Kidney glomerular epithelial cell (primary cell): ENCODE data around the gene PHF20.
A peak's percentile ranks its signal among the peaks of the same experiment; 100 is the strongest.
"Not testable (repeated sequence)": the region's sequence is repeated elsewhere in the genome, so short reads cannot be mapped to it uniquely, and the experiment has no call there.

Experiments
- DNase-seq: peaks from one replicate; lab custom pipeline; 2025; lab: John Stamatoyannopoulos, UW

The PHF20 gene

DNA sequence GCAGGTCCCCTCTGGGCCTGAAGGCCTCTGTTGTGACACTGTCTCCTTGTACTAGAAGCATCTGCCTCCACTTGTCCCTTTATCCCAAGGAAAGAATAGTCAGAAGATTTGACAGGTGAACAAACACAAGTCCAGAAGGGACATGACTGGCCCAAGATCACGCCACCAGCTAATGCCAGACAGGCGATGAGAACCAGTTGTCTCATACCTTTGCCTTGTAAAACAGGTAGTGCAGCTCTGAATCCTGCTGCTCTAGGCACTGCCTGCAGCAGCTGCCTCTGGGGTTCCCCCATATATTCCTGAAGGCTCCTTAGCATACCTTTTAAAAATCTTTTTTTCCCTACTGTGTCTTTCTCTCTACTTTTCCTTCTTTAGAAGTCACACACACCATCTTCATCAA lies 157.5 kb downstream of the PHF20 start:
- no peak for DNase-seq

DNA sequence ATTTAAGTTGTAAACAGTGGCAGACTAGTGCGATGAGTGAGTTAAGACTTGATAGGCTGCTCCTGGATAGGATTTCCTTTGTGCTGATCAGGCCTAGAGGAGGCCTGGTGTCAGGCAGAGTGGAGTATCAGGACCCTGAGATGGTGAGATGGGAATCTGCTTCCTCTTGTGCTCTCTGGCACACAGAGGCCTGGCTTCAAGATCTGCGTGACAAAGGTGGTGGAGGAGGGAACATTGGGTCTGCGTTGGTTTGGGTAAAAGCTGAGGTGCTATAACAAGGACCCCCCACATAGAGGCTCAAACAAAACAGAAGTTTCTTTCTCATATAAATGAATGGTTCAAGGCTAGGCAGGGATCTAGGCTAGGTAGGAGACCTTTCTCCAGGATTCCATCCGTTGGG lies 162.2 kb downstream of the PHF20 start:
- DNase-seq = no peak

DNA sequence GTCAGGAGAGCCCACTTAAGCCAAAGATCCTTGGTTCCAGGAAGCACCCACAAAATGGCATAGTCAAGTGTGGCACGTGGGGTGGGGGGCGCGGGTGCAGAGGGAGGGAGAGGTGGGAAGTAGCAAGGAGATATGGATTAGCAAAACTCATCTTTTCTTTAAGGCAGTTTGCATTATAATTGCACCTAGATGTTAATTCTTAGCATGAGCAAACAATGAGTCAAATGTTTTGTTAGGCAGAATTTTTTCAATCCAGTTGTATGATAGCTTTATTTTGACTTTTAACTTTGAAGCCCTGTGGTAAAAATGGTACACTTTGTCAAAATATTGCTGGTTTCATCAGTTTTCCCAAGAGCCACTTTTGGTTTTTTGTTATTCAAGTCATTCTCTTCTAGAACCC lies 167.4 kb downstream of the PHF20 start:
- no peak for DNase-seq

DNA sequence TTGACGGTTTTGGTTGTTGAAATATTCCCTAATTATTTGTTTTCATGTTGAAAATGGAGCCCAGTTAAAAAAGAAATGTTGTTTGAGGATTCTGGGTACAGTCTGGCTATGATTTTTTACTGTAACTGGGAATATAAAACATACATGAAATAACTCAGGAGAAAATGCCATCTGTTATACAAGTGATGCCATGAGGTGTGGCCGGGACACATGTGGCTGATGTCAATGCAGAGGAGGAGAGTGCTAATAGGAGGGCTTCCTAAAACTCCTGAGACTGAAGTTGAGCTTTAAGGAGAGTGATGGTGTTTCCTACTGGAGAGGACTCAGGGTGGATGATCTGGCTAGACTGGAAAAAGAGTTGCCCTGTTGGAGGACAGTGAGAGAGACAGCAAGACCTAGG lies 169.8 kb downstream of the PHF20 start:
- DNase-seq = no peak

DNA sequence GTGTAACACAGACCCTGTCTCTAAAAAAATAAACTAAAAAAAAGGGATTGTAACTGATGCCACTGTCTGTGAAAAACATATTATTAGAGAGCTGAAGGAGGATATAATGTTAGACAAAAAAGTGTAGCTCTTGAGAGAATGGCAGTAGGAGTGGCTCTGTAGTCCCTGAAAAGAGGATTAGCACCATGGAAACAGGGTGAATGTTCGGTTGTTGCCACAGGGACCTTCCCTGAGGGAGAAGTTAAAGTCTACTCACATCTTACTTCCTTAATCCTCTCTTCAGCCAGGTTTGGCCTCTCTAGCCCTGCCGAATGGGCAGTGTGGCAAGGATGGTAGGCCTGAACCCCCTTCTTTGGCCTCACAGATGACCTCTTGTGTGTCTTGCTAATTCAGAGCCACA lies 170.4 kb downstream of the PHF20 start:
- no peak for DNase-seq

DNA sequence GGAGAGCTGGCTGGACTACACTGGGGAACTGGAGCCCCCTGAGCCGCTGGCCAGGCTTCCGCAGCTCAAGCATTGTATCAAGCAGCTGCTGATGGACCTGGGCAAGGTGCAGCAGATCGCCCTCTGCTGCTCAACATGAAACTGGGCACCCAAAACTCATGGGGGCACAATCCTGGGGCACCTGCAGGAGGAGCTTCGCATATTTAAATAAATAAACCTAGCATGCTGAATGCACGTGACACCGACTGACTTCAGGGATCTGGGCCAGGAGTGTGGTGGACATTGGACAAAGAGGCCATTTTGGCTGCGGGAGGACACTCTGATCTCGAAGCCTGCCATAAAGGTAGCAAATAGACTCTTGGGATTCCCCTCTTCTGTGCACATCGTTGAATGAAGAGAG lies 175.7 kb downstream of the PHF20 start:
- no peak for DNase-seq

DNA sequence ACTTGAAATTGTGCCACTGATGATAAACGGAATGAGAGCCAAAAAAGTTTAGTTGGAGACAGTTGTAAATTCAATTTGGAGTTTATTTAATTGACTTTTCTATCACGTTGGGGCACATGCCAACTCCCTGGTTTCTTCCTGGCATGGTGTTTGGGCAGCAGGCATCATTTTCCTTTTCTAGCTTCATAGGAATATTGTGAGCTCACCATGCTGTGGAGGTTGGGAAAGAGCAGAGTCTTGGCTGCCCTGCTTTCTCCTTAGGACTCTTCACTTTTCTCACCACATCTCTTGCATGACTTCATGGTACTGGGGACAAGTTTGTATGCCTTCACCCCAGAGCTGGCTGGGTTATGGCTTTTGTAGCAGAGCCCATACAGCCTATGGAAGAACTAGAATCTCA lies 176.1 kb downstream of the PHF20 start:
- DNase-seq = no peak

DNA sequence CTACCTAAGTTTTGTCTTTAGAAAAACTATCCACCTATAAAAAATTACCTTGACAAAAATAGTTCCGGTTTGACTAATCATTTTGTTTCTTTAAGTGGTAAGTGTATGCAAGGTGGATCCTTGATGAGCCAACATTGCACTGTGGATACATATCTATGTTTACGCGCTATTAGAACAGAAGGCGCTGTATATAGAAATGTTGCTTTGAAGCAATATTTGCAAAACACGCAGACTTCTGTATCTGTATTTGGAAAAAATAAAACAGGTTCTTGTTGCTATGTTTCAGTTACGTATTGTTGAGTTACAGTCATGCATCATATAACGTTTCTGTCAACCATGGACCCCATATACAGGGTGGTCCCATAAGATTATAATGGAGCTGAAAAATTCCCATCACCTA lies 178.3 kb downstream of the PHF20 start:
- no peak for DNase-seq

DNA sequence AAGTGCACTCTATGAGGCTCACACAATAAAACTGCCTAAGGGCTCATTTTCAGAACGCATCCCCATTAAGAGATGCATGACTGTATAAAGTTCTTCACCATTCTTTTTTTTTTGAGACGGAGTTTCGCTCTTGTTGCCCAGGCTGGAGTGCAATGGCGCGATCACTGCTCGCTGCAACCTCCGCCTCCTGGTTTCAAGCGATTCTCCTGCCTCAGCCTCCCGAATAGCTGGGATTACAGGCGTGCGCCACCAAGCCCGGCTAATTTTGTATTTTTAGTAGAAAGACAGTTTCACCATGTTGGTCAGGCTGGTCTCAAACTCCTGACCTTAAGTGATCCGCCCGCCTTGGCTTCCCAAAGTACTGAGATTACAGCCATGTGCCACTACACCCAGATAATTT lies 180.3 kb downstream of the PHF20 start:
- not testable (repeated sequence) for DNase-seq

DNA sequence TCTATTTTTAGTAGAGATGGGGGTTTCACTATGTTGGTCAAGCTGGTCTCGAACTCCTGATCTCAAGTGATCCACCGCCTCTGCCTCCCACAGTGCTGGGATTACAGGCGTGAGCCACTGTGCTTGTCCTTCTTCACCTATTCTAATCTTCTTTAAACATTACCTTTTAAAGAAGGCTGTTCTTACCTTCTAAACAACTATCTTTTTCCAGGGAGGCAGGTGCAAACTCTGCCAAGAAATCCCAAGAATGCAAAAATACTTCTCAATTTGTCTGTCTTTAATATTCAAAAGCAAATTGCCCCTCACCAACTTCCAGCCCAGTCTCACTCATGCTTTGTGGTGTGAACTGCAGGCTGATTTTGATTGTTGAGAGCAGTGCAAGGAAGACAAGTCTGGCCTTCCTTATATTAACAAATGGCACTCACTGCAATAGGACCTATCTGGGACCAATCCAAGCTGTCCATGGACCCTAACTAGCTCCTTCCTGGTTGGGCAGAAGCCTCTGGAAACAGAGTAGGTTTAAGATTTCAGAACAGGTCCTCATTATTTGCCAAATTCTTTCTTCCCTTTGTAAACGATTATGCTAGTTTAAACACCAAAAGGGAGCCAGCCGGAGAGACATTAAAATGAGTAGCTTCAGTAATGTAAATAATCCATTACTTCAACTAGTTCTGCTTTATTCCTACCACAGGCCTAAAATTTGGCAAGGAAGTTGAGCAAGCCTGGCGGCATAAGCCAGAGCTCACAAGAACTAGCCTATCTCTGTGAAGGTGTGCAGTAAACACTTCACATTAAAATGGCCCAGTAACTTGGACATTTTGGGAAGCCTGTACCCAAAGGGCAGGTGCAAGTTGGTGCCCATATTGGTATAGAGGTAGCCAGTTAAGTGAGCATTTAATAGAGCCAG lies 180.9 kb downstream of the PHF20 start:
- peak; percentile 26 for DNase-seq

DNA sequence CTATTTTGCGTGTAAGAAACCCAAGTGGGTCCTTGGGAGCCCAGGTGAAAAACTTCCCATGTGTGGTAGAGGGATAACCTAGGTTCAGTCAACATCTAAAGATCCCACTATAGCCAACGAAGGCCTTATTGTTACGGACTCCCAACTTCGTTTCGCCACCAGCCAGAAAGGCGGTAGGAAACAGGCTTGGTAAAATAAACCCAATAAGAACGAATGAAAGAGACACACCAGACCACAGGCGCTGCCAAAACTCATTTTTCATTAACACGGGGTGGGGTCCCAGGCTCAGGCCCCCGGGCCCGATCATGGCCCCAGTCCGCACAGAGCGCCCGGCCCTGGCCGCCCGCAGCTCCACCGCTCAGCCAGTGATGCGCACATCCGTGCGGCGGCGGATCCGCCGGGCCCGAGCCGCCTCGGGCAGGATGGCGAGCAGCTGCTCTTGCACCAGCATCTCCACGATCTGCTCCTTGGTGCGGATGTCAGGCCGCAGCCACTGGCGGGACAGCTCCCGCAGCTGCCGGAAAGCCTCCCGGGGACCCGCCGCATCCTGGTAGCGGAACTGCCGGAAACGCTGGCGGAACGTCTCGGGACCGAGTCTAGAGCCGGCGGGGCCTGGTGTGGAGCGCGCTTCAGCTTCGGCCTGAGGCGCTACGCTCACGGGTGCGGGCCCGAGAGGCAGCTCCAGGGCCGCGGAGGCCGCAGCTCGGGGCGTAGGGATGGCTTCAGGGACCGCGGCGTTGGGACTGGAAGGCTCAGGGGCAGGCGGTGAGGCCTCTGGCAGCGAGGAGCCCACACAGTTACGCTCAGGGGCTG lies 181.8 kb downstream of the PHF20 start:
- DNase-seq = peak; percentile 15

DNA sequence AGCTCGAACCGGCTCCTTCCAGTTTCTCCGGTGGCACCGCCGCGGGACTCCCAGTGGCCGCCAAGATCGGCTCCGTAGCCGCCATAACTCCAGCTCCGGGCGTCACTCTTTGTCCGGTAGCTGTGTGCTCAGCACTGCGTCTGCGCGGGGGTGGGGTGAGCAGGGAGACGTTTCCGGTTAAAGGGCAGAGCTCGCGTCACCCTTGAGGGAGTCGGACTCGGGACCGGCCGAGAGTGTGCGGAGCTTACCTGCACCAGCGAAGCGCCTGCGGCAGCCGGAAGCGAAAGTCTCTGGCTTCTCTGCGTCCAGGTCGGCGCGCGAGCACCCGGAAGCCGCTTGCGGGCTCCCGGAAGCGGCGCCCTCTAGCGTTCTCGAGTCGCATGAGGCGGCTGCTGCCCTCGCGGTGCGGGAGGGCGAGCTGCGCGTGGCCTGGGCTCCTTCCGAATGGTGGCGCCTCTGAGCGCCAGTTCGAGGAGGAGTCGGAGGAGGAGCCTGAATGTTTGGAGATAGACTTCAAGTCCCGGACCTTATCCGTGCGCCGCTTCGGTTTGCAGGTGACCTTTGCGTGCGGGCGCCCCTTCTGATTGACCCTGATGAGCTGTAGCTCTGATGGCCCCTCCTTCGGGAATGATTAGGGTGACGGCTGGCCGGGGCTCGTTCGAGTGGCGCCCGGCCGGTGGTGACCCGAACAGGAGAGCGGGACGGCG lies 182.5 kb downstream of the PHF20 start, which contains the start of gene SCAND1:
SCAND1 (minus strand) TSS at position 303 of the 707 bp plus-strand sequence; CDS start at position 85, 218 bp downstream.
- peak; percentile 89 for DNase-seq

DNA sequence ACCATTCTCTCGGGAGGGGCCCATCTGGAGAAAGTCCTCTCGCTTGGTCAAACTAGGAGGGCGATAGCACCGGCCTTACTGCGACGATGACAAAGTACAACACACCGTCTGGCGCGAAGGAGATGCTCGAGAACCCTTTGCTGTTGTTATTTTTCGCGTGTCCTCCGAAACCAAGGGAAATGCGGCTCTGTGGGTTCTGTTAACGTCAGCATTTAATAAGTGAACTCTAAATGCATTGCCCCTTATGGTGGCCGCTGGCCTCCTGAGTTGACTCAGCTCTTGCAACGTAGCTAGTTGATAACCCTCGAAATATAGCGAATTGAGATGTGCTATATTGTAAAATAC lies 183.1 kb downstream of the PHF20 start:
- DNase-seq = peak; percentile 55

DNA sequence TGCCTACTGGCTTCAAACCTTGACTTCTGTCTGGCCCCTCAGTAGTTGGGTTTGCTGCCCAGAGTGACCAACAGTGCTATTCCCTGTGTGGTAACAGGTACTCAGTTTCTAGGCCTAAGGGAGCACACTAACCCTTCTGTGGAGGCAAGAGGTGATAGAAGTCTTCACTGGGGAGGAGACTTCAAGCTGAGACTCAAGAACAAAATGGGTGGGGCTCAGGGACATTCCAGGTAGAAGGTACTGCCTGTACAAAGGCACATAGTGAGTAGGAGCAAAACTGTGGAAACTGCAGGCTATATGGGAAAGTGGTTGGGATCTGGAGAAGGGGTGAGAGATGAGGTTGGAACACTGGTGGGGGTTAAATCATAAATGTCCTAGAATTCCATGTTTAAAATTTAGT lies 184.8 kb downstream of the PHF20 start:
- no peak for DNase-seq

DNA sequence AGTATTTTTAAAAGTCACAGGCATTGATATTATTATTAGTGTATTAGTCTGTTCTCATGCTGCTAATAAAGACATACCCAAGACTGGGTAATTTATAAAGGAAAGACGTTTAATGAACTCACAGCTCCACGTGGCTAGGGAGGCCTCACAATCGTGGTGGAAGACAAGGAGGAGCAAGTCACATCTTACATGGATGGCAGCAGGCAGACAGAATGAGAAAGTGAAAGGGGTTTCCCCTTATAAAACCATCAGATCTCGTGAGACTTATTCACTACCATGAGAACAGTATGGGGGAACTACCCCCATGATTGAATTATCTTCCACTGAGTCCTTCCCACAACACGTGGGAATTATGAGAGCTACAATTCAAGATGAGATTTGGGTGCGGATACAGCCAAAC lies 187.5 kb downstream of the PHF20 start:
- not testable (repeated sequence) for DNase-seq

DNA sequence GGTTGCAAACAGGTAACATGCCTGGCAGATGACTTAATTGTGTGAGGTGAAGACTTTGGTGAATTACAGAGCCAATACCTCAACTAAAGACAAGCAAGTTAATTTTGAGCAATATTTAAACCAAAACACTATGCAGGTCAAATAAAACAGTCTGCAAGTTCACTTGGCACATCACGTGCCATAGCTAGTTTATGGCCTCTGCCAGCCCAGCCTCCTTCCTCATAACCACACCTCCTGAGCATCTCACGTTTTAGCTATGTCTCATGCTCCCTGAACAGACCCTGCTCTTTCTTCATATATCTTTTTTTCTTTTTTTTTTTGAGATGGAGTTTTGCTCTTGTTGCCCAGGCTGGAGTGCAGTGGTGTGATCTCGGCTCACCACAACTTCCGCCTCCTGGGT lies 192.1 kb downstream of the PHF20 start:
- DNase-seq = no peak

DNA sequence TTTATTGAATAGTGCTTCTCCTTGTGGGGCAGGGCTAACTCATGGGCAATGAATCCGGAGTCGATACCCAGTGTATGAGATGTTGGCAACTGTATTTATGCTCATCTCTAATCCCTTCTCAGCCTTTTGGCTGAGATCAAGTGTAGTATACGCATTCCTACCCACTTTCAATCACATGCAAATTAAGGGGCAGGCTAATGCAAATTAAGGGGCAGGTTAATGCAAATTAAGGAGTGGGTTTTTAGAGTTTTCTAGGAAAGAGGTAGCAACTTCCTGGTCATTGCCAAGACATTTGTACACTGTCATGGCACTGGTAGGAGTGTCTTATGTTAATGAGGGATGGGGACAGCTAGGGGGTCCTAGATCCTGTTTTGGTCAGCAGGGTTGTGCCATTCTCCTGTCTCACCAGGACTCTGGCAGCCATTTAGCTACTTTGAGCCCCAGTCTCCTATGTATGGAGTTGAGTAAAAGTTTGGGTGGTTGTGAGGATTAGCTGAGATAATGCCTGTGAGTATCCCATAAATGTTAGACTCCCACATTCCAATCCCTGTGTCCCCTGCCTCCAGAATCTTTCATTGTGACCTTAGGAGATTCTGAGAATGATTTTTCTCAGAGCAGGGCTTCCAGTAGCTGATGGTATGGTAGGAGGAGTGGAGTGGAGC lies 196.3 kb downstream of the PHF20 start, which contains the start of gene CNBD2:
CNBD2 (plus strand) TSS at position 612 of the 662 bp plus-strand sequence. CDS start 173 bp downstream, outside the sequence.
- DNase-seq = no peak

DNA sequence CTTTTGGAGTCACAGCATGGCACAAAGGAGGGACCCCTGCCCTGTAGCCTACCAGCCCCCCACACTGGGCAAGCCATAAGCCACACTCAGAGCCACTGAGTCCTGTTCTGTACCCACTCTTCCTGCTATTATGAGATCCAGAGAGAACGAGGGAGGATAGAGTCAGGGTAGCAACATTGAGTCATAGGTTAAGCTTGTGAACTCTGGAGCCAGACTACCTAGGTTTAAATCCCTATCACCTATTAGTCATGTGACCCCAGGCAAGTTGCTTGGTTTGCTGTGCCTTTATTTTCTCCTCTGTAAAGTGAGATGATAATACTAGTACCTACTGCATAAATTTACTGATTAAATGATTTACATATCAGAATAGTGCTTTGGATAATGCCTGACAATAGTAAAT lies 197.1 kb downstream of the PHF20 start:
- DNase-seq = peak; percentile 3

DNA sequence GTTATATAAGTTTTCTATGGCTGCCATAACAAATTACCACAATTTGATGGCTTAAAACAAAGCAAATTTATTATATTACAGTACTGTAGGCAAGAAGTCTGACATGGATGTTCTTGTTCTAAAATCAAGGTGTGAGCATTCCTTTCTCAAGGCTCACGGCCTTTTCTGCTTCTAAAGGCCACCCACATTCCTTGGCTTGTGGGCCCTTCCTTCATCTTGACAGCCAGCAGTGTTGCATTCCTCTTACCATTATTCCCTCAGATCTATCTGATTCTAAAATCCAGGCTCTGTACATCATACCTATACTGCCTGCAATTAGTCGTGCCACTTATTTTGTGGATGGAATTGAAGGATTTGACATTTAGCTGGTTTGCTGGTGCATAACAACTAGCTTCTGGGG lies 200.2 kb downstream of the PHF20 start:
- no peak for DNase-seq

DNA sequence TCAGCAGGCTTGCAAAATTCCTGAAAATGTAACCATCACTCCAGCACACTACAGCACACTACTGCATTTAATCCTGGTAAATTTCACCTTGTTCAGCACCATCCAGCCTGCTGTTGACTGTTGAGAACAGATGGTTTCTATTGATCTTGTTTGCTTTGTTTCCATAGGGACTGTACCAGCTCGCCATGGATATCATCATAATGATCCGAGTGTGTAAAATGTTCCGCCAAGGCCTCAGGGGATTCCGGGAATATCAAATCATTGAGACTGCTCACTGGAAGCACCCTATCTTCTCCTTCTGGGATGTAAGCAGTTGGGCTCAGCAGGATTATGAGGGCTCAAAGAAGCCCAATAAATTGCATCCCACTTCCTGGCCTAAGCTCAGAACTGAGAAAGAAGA lies 200.6 kb downstream of the PHF20 start:
- no peak for DNase-seq

DNA sequence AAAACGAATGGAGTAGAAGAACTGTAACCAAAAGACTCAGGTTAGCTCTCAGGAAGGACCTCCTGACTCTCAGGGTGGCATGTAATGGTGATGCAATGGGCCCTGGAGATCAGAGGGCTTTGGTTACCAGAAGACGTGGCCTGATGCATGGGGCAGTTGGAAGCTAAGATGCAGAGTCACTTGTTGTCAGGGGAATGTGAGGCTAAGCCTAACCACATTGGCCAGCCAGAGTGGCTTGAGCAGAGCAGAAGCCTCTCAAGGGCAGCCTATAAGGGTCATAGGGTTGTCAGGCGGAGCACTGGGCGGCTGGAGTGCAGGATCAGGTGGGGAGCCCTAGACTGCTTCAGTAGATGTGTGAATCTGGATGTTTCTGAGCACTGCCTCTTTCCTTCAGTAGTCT lies 202.4 kb downstream of the PHF20 start:
- DNase-seq = no peak
